ENCODE data around the gene SRPK1. TPM values are rescaled to one million over a fixed set of nuclear protein-coding genes. Genes with fewer than 3 reads are reported as not detected.
A peak's percentile ranks its signal among the peaks of the same experiment; 100 is the strongest.

Gene SRPK1
- total and polyA plus RNA-seq, 2 of the 13 experiments (the other 11 are each of a cell fraction or from before 2014, with no cell fraction given): 56.4 to 142 TPM

GRCh38 chr6:35919827-35920751 is 809 bp downstream of the SRPK1 start (continued):
- peak; percentile 46 for TF ChIP-seq ZNF709 (CRISPR knock-in tag; IDR thresholded peaks at IDR 0.05)
- TF ChIP-seq TBL1XR1 (IDR thresholded peaks at IDR 0.05; ENCODE audit: borderline replicate concordance, low read length, partially characterized antibody): peak; percentile 35
- no peak; the same call in none of the 2 replicates for TF ChIP-seq ARID4A (CRISPR knock-in tag; IDR thresholded peaks at IDR 0.05; ENCODE audit: borderline replicate concordance)
- TF ChIP-seq PHF5A (CRISPR knock-in tag; IDR thresholded peaks at IDR 0.05; ENCODE audit: low read depth, unreplicated experiment): no peak
- no peak for TF ChIP-seq ZFAT (CRISPR knock-in tag; conservative IDR thresholded peaks at IDR 0.05)
- no peak for TF ChIP-seq ZNF296 (CRISPR knock-in tag; conservative IDR thresholded peaks at IDR 0.05)
- TF ChIP-seq ZNF138 (CRISPR knock-in tag; IDR thresholded peaks at IDR 0.05; ENCODE audit: low read depth): no peak
- 0 out of 2 replicates have a peak, but pooled peaks have one; percentile 32 for TF ChIP-seq ZNF235 (CRISPR knock-in tag; IDR thresholded peaks at IDR 0.05; ENCODE audit: borderline replicate concordance)
- 0 out of 2 replicates have a peak, but pooled peaks have one; percentile 63 for TF ChIP-seq ZFP36L1 (CRISPR knock-in tag; IDR thresholded peaks at IDR 0.05)
- peak; percentile 28 for TF ChIP-seq XRCC5 (optimal IDR thresholded peaks at IDR 0.05; ENCODE audit: low read length)
- TF ChIP-seq ATF4 (CRISPR knock-in tag; IDR thresholded peaks at IDR 0.05): 0 out of 4 replicates have a peak, but pooled peaks of 1 of the 2 experiments have one; percentile 10
- no peak for TF ChIP-seq SNAPC2 (CRISPR knock-in tag; IDR thresholded peaks at IDR 0.05)
- TF ChIP-seq SPEN (CRISPR knock-in tag; IDR thresholded peaks at IDR 0.05; ENCODE audit: low read depth): peak; percentile 66; the same call in 1 of the 2 replicates
- peak; percentile 39; the same call in 1 of the 2 replicates for TF ChIP-seq ZC3H4 (CRISPR knock-in tag; IDR thresholded peaks at IDR 0.05; ENCODE audit: borderline replicate concordance)
- no peak for TF ChIP-seq HIVEP1 (CRISPR knock-in tag; IDR thresholded peaks at IDR 0.05)
- no peak for TF ChIP-seq PBX2 (CRISPR knock-in tag; IDR thresholded peaks at IDR 0.05)
- TF ChIP-seq IKZF5 (CRISPR knock-in tag; IDR thresholded peaks at IDR 0.05): peak; percentile 43; the same call in 1 of the 2 replicates
- no peak for TF ChIP-seq ZBTB21 (CRISPR knock-in tag; IDR thresholded peaks at IDR 0.05)
- TF ChIP-seq ZNF501 (CRISPR knock-in tag; IDR thresholded peaks at IDR 0.05): peak; percentile 63; the same call in 1 of the 2 replicates

Measured in HepG2 (cell line).